Vagina (tissue), 2 donors: ENCODE data around the gene MORC2. TPM values are rescaled to one million over a fixed set of nuclear protein-coding genes. Genes with fewer than 3 reads are reported as not detected.

Experiments used
- DNase-seq, 2 donors: peaks; one replicate each; pipeline ENCODE4 v3.0.0-alpha.2; 2017; ENCODE audit errors: extremely low spot score in 2 of 2
- H3K27ac ChIP-seq: fragments of 200-600 bp; sonication (generic); one replicate; pipeline ENCODE4 v1.5.1; 2019
- H3K27me3 ChIP-seq: fragments of 200-600 bp; sonication (generic); one replicate; pipeline ENCODE4 v1.5.1; 2019
- H3K36me3 ChIP-seq, 2 donors: fragments of 200-600 bp; sonication (generic); one replicate each; pipeline ENCODE4 v1.5.1; 2017 to 2019
- H3K4me1 ChIP-seq: fragments of 200-600 bp; sonication (generic); one replicate; pipeline ENCODE4 v1.5.1; 2019
- H3K4me3 ChIP-seq, 2 donors: fragments of 200-600 bp; sonication (generic); 1 replicate in 1 of 2; 2 replicates in 1 of 2; pipeline ENCODE4 v1.5.1; 2016 to 2019
- H3K9me3 ChIP-seq: fragments of 200-600 bp; sonication (generic); one replicate; pipeline ENCODE4 v1.5.1; 2019
- POLR2A ChIP-seq, 2 donors: fragments of 450-650 bp; IDR thresholded peaks; one replicate each; pipeline ENCODE4 v1.6.1; 2017; ENCODE audit warnings: antibody characterized with exemption in 2 of 2, mild to moderate bottlenecking in 2 of 2, moderate library complexity in 2 of 2
- POLR2AphosphoS5 ChIP-seq, 2 donors: sonication (generic); formaldehyde crosslinking; IDR thresholded peaks; one replicate each; pipeline ENCODE4 v1.9.0; 2017; ENCODE audit warnings: antibody characterized with exemption in 2 of 2, mild to moderate bottlenecking in 2 of 2, low read depth in 1 of 2; ENCODE audit not compliant: insufficient read depth in 1 of 2
- intact Hi-C: fragments of 100-400 bp; cut with DNase I; formaldehyde crosslinking; loops from one replicate; pipeline ENCODE4 v1.15.1; 2023
- small RNA-seq: library from RNA; depleted of rRNA; stranded (forward); fragments of <200 nt; gene quantifications from one replicate; pipeline ENCODE3, GENCODE V24; 2016
- total RNA-seq: library from RNA; depleted of rRNA; stranded (reverse); fragments of >200 nt; gene quantifications from one replicate; pipeline ENCODE4 v1.2.3, GENCODE V29; 2016
- TF ChIP-seq, protein P1 (sequence below), 3 experiments: fragments of 450-650 bp in 2 of 3; fragments of 200-600 bp in 1 of 3; sonication (generic) in 1 of 3; IDR thresholded peaks; one replicate each; pipeline ENCODE4 v1.5.1; 2017 to 2019; ENCODE audit warnings: antibody characterized with exemption in 3 of 3, mild to moderate bottlenecking in 2 of 3, moderate library complexity in 2 of 3

Gene MORC2
- total RNA-seq, 1 donor from 2014 or later = 18.4 TPM

DNA sequence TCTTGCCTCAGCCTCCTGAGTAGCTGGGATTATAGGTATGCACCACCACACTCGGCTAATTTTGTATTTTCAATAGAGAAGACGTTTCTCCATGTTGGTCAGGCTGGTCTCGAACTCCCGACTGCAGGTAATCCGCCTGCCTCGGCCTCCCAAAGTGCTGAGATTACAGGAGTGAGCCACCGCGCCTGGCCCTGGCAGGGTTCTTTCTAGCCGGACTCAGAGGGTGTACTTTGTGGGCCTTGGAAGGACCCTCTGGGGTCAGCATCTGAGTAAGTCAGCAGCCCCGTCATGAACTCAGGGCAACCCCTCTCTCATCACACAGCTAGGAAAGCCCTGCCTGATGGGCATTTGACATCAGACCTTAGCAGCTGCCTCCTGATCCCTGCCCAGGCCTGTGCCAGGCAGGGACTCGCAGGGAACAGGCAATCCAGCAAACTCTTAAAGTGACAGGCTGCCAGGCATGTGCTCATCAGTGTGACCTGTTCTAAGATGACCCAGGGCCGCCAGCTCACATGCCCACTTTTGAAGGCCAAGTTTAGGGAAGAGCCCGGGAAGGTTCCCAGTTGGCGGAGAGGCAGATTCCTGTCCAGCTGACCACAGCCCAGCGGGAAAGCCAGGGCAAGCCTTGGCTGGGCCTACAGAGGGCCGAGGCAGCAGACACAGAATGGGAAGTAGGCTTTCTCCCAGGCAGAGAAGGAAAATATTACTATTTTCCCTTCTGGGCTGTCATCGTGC lies 92.9 kb downstream of the MORC2 start:
- no peak for TF ChIP-seq POLR2A (IDR thresholded peaks at IDR 0.05)
- no peak for TF ChIP-seq POLR2AphosphoS5 (IDR thresholded peaks at IDR 0.05; ENCODE audit: insufficient read depth in 1 of 2, low read depth in 1 of 2)
- TF ChIP-seq, protein P1, sequence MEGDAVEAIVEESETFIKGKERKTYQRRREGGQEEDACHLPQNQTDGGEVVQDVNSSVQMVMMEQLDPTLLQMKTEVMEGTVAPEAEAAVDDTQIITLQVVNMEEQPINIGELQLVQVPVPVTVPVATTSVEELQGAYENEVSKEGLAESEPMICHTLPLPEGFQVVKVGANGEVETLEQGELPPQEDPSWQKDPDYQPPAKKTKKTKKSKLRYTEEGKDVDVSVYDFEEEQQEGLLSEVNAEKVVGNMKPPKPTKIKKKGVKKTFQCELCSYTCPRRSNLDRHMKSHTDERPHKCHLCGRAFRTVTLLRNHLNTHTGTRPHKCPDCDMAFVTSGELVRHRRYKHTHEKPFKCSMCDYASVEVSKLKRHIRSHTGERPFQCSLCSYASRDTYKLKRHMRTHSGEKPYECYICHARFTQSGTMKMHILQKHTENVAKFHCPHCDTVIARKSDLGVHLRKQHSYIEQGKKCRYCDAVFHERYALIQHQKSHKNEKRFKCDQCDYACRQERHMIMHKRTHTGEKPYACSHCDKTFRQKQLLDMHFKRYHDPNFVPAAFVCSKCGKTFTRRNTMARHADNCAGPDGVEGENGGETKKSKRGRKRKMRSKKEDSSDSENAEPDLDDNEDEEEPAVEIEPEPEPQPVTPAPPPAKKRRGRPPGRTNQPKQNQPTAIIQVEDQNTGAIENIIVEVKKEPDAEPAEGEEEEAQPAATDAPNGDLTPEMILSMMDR (IDR thresholded peaks at IDR 0.05) = no peak
- Histone ChIP-seq H3K4me3 (no peak overlapping the region), H3K9me3 (no peaks in the 10 kb centered on the region), H3K27me3 (no peaks in the 10 kb centered on the region), H3K4me1 (no peaks in the 10 kb centered on the region), H3K27ac (no peak overlapping the region), H3K36me3 (no peaks in the 10 kb centered on the region)
- intact Hi-C loops = no loop called here
- DNase-seq = no peak

Small RNA genes lying within 50 kb of the gene (small RNA-seq; reads per million reads assigned to genes)
- not detected for gene RF01892

Other genes with a start within 250 kb of the MORC2 start
- 85.0 TPM for gene TUG1, start 491 bp upstream of the MORC2 start, total RNA-seq
- 199 TPM for gene SMTN, start 112.5 kb upstream of the MORC2 start, total RNA-seq
- gene SELENOM, start 138.8 kb upstream of the MORC2 start, total RNA-seq = 941 TPM
- 5.9 TPM for gene INPP5J, start 154.2 kb upstream of the MORC2 start, total RNA-seq
- gene PLA2G3, start 171.7 kb upstream of the MORC2 start, total RNA-seq = 6.1 TPM
- gene RNF185, start 191.4 kb upstream of the MORC2 start, total RNA-seq = 22.8 TPM
- gene LIMK2, start 243.5 kb upstream of the MORC2 start, total RNA-seq = 120 TPM